Inflammatory macrophage treated with lipopolysaccharide for 4 hours (primary cell): Measurements from ENCODE around the gene PUM1.

Source experiments
- DNase-seq: peaks from one replicate; pipeline ENCODE4 v3.0.0-alpha.2; 2020

Gene PUM1

DNA sequence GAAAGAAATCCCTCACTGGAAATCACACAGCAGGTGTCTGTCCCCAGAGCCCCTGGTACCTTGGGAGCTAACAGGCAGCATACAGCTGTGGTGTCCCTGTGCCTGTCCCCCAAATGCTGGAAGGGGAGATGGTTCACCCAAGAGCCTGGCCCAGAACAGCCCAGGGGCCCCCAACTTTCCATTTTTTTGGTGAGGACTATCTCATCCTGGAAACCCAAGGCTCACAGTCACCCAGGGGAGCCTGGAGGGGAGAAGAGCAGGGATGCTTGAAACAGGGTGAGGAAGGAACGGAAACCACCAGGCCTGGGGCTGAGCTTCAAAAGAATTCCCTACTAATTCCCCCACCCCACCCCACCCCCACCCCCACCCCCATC lies 160.6 kb downstream of the PUM1 start:
- no peak for DNase-seq

DNA sequence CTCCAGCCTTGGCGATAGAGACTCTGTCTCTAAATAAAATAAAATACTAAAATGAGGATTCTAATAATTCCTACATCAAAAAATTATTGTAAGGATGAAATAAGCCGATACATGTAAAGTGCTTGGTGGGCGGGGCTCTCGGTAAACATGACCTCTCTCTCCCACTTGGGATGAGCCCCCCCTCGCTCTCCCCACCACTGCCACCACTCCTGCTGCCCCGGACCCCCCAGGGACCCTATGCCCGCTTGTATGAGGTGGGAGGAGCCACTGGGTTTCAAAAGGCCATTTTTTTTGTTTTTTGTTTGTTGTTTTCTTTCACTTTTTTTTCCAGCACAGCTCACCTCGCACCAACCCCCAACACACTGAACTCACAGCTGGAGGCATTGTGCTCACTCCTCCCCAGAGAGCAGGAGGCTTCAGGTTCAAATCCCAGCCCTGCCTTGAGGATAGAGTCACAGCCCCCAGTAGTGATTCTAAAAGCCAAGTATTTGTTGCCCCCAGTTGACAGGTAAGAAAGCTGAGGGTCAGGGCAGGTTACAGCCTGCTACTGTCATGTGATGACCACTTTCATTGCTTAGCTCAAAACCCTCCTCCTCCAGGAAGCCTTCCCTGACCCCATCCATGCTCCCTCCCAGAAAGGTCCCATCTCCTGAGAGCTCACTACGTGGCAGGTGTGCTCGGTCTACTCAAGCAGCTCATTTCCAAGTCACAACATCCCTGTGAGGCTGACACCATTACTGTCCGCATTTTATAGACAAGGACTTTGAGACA lies 161.1 kb downstream of the PUM1 start:
- DNase-seq: no peak

DNA sequence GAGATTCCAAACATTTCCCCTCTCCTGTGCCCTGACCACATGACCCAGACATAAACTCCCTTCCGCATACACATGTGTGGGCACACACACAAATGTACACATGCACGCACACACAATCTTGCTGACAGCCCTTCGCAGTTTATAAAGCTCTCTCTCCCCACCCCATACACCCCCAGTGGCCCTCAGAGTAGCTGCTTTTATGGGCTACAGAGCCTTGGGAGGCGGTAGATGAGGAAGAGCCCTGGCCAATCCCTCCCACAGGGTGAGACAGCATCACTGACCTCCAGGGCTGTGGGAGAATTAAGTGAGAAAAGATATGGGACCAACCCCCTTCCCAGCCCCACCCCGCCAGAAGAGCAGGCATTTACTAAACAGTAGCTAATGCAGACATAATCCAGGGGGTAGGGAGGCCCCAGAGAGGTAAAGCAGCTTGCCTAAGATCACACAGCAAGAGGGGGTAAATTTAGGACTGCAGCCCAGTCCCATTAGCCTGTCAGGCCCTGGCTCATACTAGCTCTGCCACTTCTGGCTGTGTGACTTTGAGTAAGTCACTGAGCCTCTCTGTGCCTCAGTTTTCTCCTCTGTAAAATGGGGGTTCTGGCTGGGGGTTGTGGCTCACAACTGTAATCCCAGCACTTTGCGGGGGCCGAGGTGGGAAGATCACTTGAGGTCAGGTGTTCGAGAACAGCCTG lies 162.0 kb downstream of the PUM1 start:
- DNase-seq: no peak

DNA sequence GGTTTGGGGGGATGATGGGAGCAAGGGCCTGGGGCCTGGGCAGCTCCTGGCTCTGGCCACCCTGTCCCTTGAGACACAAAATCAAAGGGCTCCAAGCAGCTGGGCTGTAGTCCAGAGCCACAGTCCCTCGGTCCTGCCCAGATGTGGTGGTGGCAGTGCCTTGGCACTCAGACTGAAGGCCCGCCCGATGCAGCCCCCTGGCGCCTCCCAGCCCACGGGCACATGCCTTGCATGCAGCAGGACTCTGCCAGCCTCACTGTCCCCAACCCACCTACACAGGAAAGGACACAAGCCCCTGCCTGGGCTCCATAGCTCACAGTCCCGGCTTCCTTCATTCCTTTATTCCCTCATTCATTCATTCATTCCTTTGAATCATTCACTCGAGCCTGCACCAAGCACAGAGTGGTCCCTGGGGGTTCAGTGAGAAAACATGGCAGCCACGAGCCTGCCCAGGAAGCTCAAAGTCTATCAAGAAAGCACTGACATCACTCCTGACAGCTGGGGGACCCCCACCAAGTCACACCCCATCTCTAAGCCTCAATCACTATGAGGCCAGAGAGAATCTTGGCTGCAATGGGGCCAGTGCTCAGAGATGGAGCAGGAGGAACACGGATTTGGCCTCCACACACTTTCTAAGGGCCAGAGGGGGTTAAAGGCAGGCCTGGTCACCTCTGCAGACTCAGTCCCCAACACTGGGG lies 162.8 kb downstream of the PUM1 start:
- DNase-seq: no peak

DNA sequence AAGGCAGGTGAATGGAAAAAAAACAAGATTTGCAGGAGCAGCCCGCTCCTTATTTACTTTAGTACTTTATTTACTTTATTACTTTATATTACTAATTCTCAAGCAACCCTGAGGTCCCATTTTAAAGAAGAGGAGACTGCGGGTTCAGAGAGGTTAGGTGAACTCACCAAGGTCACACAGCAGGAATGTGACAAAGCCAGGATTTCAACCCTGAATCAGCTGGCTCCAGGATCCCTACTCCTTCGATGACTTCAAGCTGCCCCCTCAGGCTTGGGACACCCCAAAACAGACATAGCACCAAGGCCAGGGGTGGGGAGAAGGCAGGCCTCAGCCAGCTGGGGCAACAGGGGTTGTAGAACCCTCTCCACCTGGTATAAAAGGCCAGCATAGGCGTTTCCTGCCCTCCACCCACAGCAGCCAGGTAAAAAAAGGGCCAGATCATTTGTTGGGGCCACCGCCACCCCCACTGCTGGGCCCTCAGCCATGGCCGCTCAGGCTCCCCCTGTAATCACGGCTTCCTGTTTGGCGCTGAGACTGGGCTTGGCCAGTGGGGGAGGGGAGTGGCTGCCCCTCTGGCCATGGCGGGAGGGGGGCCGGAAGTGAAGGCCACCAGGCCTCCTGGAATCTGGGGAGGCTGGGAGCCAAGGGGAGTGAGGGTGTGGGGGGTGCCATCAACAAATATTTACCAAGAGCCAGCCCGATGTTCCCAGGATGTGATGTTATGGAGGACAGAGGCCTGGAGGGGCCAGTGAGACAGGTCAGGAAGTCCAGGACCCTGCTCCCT lies 163.5 kb downstream of the PUM1 start:
- DNase-seq: no peak

DNA sequence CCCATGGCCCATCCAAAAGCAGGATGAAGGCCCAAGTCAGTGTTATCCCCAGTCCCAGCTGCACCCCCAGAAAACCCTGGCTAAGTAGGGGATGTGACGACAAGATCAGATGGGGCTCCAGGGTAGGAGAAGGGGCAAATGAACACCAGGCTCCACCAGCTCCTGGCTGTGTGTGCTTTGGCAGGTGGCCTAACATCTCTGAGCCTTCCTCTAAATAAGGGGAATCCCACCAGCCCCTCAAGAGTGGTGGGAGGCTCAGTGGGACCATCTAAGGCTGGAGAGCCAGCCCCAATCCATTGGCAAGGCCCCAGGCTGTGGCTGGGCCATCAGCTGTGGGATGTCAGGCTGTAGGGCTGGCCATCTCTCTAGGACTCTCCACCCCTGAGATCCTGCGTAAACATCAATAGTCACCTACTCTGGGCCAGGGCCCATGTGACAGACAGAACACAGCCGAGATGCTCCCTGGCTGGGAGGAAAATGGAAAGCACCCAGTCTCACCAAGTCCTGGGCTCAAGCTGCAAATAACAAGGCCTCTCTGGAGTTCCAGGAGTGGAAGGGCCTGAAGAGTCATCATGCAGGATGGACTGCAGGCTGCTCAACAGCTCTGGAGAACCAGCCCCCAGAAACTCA lies 164.5 kb downstream of the PUM1 start:
- DNase-seq: no peak

DNA sequence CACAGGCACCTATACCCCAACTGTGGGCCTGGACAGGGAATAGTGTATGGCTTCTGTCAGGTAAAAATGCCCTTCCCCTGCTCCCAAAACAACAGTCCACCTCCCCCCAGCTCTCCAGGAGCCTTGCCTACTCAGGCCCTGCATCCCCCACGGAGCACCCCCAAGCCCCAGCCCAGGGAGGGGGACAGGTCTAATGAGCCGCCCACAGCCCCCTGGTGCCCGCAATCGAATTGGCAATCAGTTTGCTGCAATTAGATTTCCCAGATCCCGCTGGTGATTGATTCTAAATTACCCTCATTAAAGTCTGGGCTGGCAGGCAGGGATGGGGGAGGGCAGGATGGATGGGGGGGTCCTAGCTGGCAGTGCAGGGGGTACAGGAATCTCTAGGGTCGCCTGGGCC lies 165.0 kb downstream of the PUM1 start:
- no peak for DNase-seq

DNA sequence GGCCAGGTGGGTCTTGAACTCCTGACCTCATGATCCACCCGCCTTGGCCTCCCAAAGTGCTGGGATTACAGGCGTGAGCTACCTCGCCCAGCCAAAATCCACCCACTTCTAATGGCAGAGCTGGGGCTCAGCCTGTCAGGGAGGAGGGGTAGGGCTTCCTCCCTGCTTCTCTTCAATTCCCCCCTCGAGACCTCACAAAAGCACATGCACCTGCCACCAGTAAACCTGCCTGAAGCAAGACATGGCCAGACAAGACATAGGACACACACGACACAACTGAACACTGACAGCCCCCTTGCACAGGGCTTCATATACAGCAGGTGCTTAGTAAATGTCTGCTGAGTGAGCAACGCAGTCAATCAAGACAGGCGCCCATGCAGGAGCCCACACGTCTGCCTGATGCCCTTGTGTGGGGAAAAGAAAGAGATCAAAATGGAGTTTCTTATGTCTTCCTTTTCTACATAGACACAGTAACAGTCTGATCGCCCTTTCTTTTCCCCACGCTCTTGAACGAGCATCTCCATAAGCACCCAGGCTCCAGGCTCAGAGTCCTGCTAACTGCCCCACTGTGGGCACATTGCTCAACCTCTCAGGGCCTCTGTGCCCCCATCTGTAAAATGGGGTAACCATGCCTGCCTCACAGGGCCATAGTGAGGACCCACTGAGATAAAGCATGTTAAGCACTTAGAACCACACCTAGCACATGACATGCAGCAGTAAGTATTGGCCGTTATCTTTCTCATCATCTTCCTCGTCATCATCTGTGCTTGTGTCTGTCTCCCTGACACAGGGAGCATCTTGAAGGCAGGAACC lies 165.7 kb downstream of the PUM1 start:
- no peak for DNase-seq

DNA sequence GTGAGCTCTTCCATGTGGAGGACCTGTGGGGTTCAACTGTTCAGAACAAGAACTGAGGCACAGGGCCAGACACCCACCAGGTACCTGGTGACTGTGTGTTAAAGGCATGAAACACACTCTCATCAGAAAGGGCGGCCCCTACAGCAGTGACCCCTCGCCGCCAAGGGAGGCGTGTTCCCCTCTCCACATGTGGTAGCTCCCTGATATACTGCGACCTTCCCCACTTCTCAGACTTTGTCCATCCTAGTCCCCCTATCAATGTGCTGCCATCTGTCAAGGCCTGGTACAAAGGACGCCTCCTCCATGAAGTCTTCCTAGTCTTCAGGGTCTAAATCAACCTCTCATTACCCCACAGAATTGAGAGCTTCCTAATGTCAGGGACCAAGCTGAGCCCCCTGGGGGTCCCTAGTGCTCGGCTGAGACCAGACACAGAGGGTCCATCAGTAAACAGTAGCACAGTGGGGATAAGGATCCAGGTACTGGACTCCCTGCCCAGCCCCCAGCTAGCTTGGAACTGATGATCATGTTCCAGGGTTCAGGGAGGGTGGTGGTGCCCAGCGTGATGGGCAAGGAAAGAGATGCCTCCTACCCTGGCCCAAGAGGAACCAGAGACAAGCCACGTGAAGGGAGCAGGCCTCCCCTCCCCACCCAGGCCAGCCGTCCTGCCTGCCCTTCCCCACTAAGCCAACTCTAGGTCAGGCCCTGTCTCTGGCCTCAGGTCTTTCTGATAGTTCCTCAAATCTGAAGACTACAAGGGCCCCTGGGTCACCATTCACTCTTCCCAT lies 167.3 kb downstream of the PUM1 start:
- DNase-seq: no peak

DNA sequence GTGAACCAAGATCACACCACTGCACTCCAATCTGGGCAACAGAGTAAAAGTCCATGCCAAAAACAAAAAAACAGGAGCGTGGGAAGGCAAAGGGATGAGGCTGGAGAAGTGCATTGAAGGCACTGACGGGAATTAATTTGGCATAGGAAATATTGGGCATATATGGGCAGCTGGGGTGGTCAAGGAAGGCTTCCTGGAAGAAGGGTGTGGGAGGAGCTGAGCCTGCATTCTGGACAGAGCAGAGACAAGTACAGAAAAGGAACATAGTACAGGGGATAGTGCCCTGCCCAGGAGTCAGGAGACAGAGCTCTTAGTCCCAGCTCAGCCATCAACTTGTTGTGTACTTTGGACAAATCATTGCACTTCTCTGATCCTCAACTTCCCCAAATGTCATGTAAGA lies 168.6 kb downstream of the PUM1 start:
- DNase-seq: no peak

DNA sequence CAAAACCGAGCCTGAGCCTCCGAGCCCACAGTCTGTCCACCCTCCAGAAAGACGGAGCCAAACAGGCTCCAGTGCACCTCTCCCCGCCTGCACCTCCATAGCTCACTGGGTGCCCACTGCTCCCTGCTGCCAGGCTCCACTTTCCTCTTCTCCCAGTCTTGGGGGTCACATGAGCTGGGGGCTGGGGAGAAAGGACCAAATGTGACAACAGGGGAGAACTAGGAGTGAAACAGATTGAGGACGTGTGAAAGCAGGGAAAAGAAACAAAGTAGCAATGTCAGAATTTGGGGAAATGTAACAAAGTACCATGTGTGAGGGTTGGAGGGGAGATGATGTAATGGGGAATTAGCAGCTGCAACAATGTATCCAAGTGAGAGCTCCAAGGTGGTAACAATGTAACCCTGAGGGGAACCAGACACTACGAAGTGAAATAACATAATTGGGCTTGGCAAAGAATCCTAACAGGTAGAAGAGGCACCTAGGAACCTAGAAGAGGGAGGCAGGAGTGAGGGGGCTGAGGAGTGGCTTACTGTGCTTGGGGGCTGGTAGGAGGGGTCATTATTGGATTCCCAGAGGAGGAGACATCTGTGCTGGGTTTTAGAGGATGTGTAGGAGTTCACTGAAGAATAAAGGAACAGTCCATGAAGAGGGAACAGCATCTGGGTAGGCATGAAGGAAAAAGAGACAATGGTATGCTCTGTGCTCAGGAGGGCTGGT lies 169.4 kb downstream of the PUM1 start:
- peak; percentile 61 for DNase-seq

DNA sequence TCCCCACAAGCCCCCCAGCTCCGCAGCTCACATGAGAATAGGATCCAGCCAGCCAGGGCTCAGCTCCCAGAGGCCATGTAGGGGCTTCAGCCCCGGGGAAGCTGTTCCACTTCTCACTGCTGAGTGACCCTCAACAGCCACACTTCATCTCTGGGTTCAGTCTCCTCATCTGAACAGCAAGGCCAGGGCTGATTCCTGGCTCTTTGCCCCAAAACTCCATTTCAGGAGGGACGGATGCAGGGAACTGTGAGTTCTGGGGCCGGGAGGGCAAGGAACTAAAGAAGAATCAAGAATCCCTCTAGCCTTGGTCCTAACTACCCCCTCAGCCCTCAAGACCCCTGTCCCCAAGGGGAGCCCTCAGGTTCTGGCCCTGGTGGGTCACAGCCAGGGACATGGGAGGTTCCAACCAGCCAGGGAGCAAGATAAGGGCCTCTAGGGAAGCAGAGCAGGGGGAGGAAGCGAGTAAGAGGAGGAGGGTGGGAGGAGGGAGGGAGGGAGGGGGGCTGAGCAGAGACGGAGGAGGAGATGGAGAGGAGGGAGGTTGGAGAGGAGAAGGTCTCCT lies 170.1 kb downstream of the PUM1 start:
- no peak for DNase-seq

DNA sequence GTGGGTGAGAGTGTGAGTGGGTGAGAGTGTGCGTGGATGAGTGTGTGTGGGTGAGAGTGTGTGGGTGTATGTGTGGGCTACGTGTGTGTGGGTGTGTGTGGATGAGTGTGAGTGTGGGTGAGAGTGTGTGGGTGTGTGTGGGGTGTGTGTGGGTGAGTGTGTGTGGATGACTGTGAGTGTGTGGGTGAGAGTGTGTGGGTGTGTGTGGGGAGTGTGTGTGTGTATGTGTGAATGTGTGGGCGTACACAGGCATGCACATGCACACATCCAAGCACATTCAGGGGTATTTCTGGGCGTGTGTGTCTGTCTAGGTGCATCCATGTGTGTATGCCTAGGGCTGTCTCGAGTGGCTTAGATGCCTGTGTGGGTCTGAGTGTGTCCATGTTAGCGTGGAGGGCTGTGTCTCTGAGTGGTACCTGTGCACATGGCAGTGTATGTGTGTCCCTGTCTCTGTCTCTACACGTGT lies 171.0 kb downstream of the PUM1 start:
- DNase-seq: no peak

DNA sequence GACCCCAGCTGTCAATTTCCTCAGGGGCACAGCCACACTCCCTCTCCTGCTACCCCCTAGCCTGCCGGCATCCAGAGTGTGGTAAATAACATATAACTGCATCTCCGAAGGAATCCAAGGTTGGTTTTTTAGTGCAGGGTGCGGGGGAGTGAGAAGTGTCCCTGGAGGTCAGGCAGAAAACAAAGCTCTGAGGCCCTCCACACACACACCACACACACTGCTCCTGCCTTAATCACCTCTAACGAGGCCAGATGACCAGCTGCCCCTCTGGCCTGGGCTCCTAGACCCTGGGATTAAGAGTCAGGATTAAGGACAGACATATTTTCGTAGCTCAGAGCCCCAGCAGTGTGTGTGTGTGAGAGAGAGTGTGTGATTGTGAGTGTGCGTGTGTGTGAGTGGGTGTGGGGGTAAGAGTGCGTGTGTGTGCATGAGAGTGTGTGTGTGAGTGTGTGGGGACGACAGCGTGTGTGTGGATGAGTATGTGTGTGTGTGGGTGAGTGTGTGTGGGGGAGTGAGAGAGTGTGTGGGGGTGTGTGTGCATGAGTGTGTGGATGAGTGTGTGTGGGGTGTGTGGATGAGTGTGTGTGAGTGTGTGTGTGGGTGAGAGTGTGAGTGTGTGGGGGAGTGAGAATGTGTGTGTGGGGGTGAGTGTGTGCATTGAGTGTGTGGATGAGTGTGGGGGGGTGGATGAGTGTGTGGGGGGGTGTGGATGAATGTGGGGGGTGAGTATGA lies 171.6 kb downstream of the PUM1 start:
- DNase-seq: no peak

DNA sequence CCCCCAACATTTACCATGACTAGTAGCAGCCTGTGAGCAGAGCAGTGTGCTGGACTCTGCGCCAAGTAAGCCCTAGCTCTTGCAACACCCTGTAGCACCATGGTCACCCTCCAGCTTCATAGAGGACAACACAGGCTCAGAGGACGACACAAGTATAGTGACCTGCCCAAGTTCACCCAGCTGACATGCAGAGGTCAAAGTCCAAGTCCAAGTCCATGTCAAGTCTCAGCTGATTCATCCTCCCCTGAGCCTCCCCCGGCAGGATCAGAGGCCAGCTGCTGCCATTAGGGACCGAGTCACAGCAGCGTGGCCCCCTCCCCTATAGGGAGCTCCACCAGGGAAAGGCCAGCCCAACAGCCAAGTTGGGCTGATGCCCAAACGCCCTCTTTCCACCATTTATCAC lies 172.8 kb downstream of the PUM1 start:
- no peak for DNase-seq

DNA sequence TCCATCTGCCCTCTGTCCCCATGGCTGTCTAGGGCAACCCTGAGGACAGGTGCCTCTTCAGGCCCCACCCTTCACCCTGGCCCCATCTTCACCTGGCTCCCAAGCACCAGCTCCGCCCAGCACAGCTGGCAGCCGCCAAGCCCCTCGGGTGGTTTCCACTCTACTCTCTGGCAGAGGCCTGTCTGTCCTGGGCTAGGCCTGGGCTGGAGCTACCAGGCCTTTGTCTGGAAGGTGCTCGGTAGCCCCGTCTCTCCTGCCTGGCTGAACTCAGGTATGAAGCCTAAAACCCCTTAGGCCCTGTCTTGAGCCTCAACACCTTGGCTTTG lies 174.3 kb downstream of the PUM1 start:
- DNase-seq: no peak

DNA sequence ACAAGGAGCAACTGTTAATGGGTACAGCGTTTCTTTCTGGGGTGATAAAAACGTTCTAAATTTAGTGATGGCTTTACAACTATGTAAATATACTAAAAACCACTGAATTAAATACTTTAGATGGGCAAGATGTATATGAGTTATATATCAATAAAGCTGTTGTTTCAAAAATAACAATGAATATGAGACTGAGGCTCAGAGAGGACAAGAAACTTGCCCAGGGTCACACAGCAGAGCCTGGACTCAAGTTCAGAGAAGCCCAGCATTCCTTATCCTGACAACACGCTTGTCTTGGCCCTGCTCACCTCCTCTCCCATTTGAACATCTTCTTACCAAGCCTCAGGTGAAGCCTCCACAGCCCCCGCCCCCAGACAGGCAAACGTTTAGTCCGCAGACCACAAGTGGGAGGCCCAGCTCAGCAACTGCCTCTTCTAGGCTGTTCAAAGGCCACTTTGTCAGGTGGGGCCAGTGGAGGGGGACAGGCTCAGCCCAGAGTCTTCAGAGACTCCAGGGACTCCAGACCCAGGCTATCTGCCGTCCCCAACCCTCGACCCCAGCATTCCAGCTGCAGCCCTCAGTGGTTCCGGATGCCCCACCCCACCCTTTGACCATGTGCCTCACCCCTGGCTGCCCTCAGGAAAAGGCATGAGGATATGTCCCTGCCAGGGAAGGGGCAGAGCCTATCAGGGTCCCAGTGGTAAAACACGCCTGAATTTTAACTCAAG lies 174.9 kb downstream of the PUM1 start:
- DNase-seq: no peak

DNA sequence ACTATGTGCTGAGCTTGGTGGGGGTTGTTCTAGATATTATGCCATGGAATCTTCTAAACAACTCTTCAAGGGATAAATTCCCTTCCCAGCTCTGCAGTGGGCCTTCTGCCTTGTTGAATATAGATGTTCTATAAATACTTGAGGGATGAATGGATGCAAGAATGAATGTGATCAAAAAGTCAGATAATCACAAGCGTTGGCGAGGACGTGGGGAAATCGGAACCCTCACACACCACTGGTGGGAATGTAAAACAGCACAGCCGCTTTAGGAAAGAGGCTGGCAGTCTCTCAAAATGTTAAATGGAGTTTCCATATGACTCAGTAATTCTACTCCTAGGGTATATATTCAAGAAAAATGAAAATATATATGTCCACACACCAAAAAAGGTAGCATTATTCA lies 176.0 kb downstream of the PUM1 start:
- DNase-seq: no peak

DNA sequence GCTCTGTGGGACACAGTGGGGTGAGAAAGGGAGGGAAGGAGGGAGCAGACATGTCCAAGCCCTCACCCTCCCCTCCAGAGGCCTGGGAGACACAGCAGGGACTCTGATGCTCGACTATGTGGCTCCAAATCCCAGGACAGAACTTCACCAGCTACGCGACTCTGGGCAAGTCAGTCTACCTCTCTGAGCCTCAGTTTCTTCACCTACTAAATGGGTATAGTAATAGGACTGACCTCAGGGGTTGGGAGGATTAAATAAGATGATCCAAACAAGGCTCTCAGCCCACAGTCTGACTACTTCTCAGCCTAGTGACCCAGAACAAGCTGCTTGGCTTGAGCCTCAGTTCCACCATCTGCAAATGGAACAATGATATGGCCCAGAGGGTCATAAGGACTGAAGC lies 176.5 kb downstream of the PUM1 start:
- DNase-seq: no peak
